Right atrium auricular region (tissue), 2 donors: ENCODE data around the gene DOC2B. TPM values are rescaled to one million over a fixed set of nuclear protein-coding genes. Genes with fewer than 3 reads are reported as not detected.
A peak's percentile ranks its signal among the peaks of the same experiment; 100 is the strongest.
"Not testable (repeated sequence)": the region's sequence is repeated elsewhere in the genome, so short reads cannot be mapped to it uniquely, and the experiment has no call there.

Experiments used
- DNase-seq: peaks from one replicate; pipeline ENCODE4 v3.0.0-alpha.2; 2019; ENCODE audit warnings: low spot score
- H3K27ac ChIP-seq, 2 donors: fragments of 200-600 bp; sonication (generic); 1 replicate in 1 of 2; 2 replicates in 1 of 2; pipeline ENCODE4 v1.5.1; 2016 to 2019
- H3K27me3 ChIP-seq, 2 donors: fragments of 200-600 bp; sonication (generic); one replicate each; pipeline versions ENCODE4 v1.5.1 to v1.6.0; 2017 to 2019
- H3K36me3 ChIP-seq: fragments of 200-600 bp; sonication (generic); one replicate; pipeline ENCODE4 v1.5.1; 2016
- H3K4me1 ChIP-seq, 2 donors: fragments of 200-600 bp; sonication (generic); one replicate each; pipeline versions ENCODE4 v1.5.1 to v1.6.0; 2017 to 2019
- H3K4me3 ChIP-seq, 2 donors: fragments of 200-600 bp; sonication (generic); 1 replicate in 1 of 2; 2 replicates in 1 of 2; pipeline ENCODE4 v1.5.1; 2017 to 2019; ENCODE audit warnings: mild to moderate bottlenecking in 1 of 2, moderate library complexity in 1 of 2
- H3K9me3 ChIP-seq, 2 donors: fragments of 200-600 bp; sonication (generic); one replicate each; pipeline ENCODE4 v1.5.1; 2019
- CTCF ChIP-seq, 2 donors: fragments of 200-600 bp; sonication (generic); IDR thresholded peaks; one replicate each; pipeline ENCODE4 v1.5.1; 2019; ENCODE audit warnings: antibody characterized with exemption in 2 of 2
- total RNA-seq, 2 donors: library from RNA; depleted of rRNA; stranded (reverse); fragments of >200 nt; gene quantifications; one replicate each; pipeline ENCODE4 v1.1.0, GENCODE V29; 2016

DOC2B gene
- total RNA-seq, 2 donors from 2014 or later = 2.4 to 2.6 TPM

- no peaks in the 10 kb centered on the region for H3K27me3 ChIP-seq
- peak; percentile 65 for DNase-seq
- H3K27ac ChIP-seq = peak overlapping the region in 1 of 2 donors; percentile 16
Measured at GRCh38 chr17:222172-222571, 40.7 kb upstream of the DOC2B start.

GRCh38 chr17:219696-220095, 38.2 kb upstream of the DOC2B start:
- no peaks in the 10 kb centered on the region for H3K4me1 ChIP-seq
- no peak overlapping the region for H3K4me3 ChIP-seq
- H3K27me3 ChIP-seq = no peaks in the 10 kb centered on the region
- H3K9me3 ChIP-seq = no peaks in the 10 kb centered on the region
- no peak for DNase-seq
- no peaks in the 10 kb centered on the region for H3K36me3 ChIP-seq
- H3K27ac ChIP-seq = no peak overlapping the region
- no peak for TF ChIP-seq CTCF (IDR thresholded peaks at IDR 0.05)

More at GRCh38 chr17:222172-222571, 40.7 kb upstream of the DOC2B start:
- no peak for TF ChIP-seq CTCF (IDR thresholded peaks at IDR 0.05)
- no peaks in the 10 kb centered on the region for H3K36me3 ChIP-seq
- H3K4me3 ChIP-seq = no peak overlapping the region
- no peaks in the 10 kb centered on the region for H3K9me3 ChIP-seq
- peaks cover 0 to 4% of the 10 kb centered on the region in 2 donors for H3K4me1 ChIP-seq

- DNase-seq = no peak
- H3K4me1 ChIP-seq = no peaks in the 10 kb centered on the region
- H3K36me3 ChIP-seq = no peaks in the 10 kb centered on the region
- H3K27ac ChIP-seq = no peak overlapping the region
- no peak overlapping the region for H3K4me3 ChIP-seq
- TF ChIP-seq CTCF (IDR thresholded peaks at IDR 0.05) = no peak
- H3K9me3 ChIP-seq = no peaks in the 10 kb centered on the region
- H3K27me3 ChIP-seq = no peaks in the 10 kb centered on the region
Measured at GRCh38 chr17:218432-219110, 37.1 kb upstream of the DOC2B start.

GRCh38 chr17:216625-217024, 35.2 kb upstream of the DOC2B start:
- DNase-seq = no peak
- Histone ChIP-seq H3K27ac (no peak overlapping the region), H3K4me3 (no peak overlapping the region), H3K27me3 (no peaks in the 10 kb centered on the region), H3K9me3 (no peaks in the 10 kb centered on the region), H3K36me3 (no peaks in the 10 kb centered on the region), H3K4me1 (no peaks in the 10 kb centered on the region)
- TF ChIP-seq CTCF (IDR thresholded peaks at IDR 0.05) = no peak

GRCh38 chr17:215563-216478, 34.4 kb upstream of the DOC2B start:
- H3K27ac ChIP-seq = peak overlapping the region in 1 of 2 donors; percentile 70
- H3K27me3 ChIP-seq, H3K9me3 ChIP-seq, H3K4me1 ChIP-seq, H3K36me3 ChIP-seq, DNase-seq: not testable (repeated sequence)
- H3K4me3 ChIP-seq = peak overlapping the region in 1 of 2 donors; percentile 42

- no peaks in the 10 kb centered on the region for H3K36me3 ChIP-seq
- H3K4me1 ChIP-seq = no peaks in the 10 kb centered on the region
- no peaks in the 10 kb centered on the region for H3K27me3 ChIP-seq
- H3K9me3 ChIP-seq = no peaks in the 10 kb centered on the region
- peak overlapping the region in 1 of 2 donors; percentile 42 for H3K4me3 ChIP-seq
- peak overlapping the region in 1 of 2 donors; percentile 70 for H3K27ac ChIP-seq
- DNase-seq = no peak
- no peak for TF ChIP-seq CTCF (IDR thresholded peaks at IDR 0.05)
Measured at GRCh38 chr17:214881-215331, 33.5 kb upstream of the DOC2B start.
